ENCODE results near the gene TMEM131L. TPM values are rescaled to one million over a fixed set of nuclear protein-coding genes. Genes with fewer than 3 reads are reported as not detected.
"Not testable (repeated sequence)": the region's sequence is repeated elsewhere in the genome, so short reads cannot be mapped to it uniquely, and the experiment has no call there.

TMEM131L gene
- total RNA-seq (2013): 39.8 TPM
- polyA plus RNA-seq (10 to 100 TPM; 11.2 to 58.3 (median 26.0) TPM), polyA minus RNA-seq (33.3 and 35.7 TPM in 2 replicates), total RNA-seq (22.9 to 139 (median 94.9) reads per million in 11 experiments)

- Mint-ChIP-seq H3K4me3 (peak within 1 kb of the TSS; percentile 96 to 98), H3K27ac (peak within 1 kb of the TSS; percentile 82 to 95 (median 91)), H3K36me3 (peaks cover 12 to 14% of the 10 kb centered on the region in 2 donors), H3K9me3 (peaks cover 0 to 2% (median 0%) of the 10 kb centered on the region in 7 donors), H3K4me1 (peaks cover 53% of the 10 kb centered on the region), H3K27me3 (ENCODE audit: low read depth in 3 of 3) (peaks cover 0 to 3% (median 3%) of the 10 kb centered on the region in 3 donors)
- H2AFZ ChIP-seq (ENCODE audit: insufficient read depth, low read depth, low read length, poor library complexity, severe bottlenecking): peak within 1 kb of the TSS; percentile 88
- under 1% methylated on average over 100 of the region's 103 CpGs for WGBS (ENCODE audit: insufficient coverage)
- H3K27me3 ChIP-seq (ENCODE audit: control insufficient read depth in 2 of 2, insufficient read depth in 2 of 2, low read length in 2 of 2): no peaks in the 10 kb centered on the region
- H3K36me3 ChIP-seq (replicated peaks in 1 of 2; ENCODE audit: control insufficient read depth in 1 of 2, insufficient read depth in 2 of 2, low read length in 2 of 2): peaks cover 3 to 10% of the 10 kb centered on the region in 2 donors
- peak within 1 kb of the TSS; percentile 68 to 88 for H3K27ac ChIP-seq (ENCODE audit: low read depth in 1 of 2, low read length in 2 of 2)
- peaks cover 49% of the 10 kb centered on the region for H4K20me1 ChIP-seq (ENCODE audit: insufficient read depth, low read length)
- DNase-seq: peak; percentile 70 to 84 (median 76)
- H3K4me3 ChIP-seq (replicated peaks in 1 of 3; ENCODE audit: low read depth in 2 of 3, low read length in 3 of 3): peak within 1 kb of the TSS; percentile 80 to 98 (median 94)
- peak within 1 kb of the TSS; percentile 82 for H3K9ac ChIP-seq (ENCODE audit: insufficient read depth, low read length, poor library complexity, severe bottlenecking)
- no peak for TF ChIP-seq CTCF (IDR thresholded peaks at IDR 0.05)
- peaks cover 49% of the 10 kb centered on the region for H3K79me2 ChIP-seq (ENCODE audit: insufficient read depth, low read length)
- H3K9me3 ChIP-seq (replicated peaks in 1 of 2; ENCODE audit: control insufficient read depth in 1 of 2, insufficient read depth in 1 of 2, low read length in 2 of 2): no peaks in the 10 kb centered on the region
- H3K4me2 ChIP-seq (replicated peaks; ENCODE audit: extremely low read depth, low read length, poor library complexity, severe bottlenecking): peak within 1 kb of the TSS; percentile 96
- H3K4me1 ChIP-seq (ENCODE audit: control insufficient read depth in 1 of 2, insufficient read depth in 2 of 2, low read length in 2 of 2): peaks cover 41 to 60% of the 10 kb centered on the region in 2 donors
- intact Hi-C loops (cut with micrococcal nuclease): loop anchor here in 1 of 2 donors (5.0 kb wide), 1 partner anchor 34 kb away; no protein-coding TSS in a partner anchor
These were observed at the start of gene TMEM131L for GRCh38 chr4:153466081-153466948. TSS of gene TMEM131L (plus strand) at chr4:153466360. CDS start at chr4:153466398, 38 bp downstream.

GRCh38 chr4:153416456-153416855 is 49.7 kb upstream of the TMEM131L start:
- H3K36me3 Mint-ChIP-seq: peaks cover 2 to 15% of the 10 kb centered on the region in 2 donors
- H3K4me2 ChIP-seq (replicated peaks; ENCODE audit: extremely low read depth, low read length, poor library complexity, severe bottlenecking); intact Hi-C loops (cut with micrococcal nuclease); H3K79me2 ChIP-seq (ENCODE audit: insufficient read depth, low read length); H4K20me1 ChIP-seq (ENCODE audit: insufficient read depth, low read length); H2AFZ ChIP-seq (ENCODE audit: insufficient read depth, low read depth, low read length, poor library complexity, severe bottlenecking); H3K4me3 ChIP-seq (replicated peaks in 1 of 3; ENCODE audit: low read depth in 2 of 3, low read length in 3 of 3); H3K4me1 ChIP-seq (ENCODE audit: control insufficient read depth in 1 of 2, insufficient read depth in 2 of 2, low read length in 2 of 2); H3K36me3 ChIP-seq (replicated peaks in 1 of 2; ENCODE audit: control insufficient read depth in 1 of 2, insufficient read depth in 2 of 2, low read length in 2 of 2); DNase-seq; H3K9me3 Mint-ChIP-seq; H3K27me3 ChIP-seq (ENCODE audit: control insufficient read depth in 2 of 2, insufficient read depth in 2 of 2, low read length in 2 of 2); H3K27me3 Mint-ChIP-seq (ENCODE audit: low read depth in 3 of 3); H3K27ac ChIP-seq (ENCODE audit: low read depth in 1 of 2, low read length in 2 of 2); H3K9me3 ChIP-seq (replicated peaks in 1 of 2; ENCODE audit: control insufficient read depth in 1 of 2, insufficient read depth in 1 of 2, low read length in 2 of 2); H3K4me3 Mint-ChIP-seq; H3K4me1 Mint-ChIP-seq; H3K9ac ChIP-seq (ENCODE audit: insufficient read depth, low read length, poor library complexity, severe bottlenecking): not testable (repeated sequence)
- H3K27ac Mint-ChIP-seq: peak overlapping the region in 1 of 7 donors; percentile 56
- 100% methylated on average over 2 of the region's 8 CpGs for WGBS (ENCODE audit: insufficient coverage)

Measured in CD14-positive monocyte (primary cell).